ENCODE measurements around the gene FEV.

Gene FEV

GRCh38 chr2:218992703-218993344 is 7.8 kb upstream of the FEV start:
- Histone ChIP-seq H3K9me3 (ENCODE audit: control insufficient read depth, insufficient read depth, low read depth, low read length) (no peaks in the 10 kb centered on the region), H3K27ac (ENCODE audit: low read depth, low read length) (no peak overlapping the region), H3K4me1 (ENCODE audit: control insufficient read depth, insufficient read depth, low read length) (peaks cover 19% of the 10 kb centered on the region), H3K36me3 (ENCODE audit: control insufficient read depth, insufficient read depth, low read length) (no peaks in the 10 kb centered on the region), H3K4me3 (ENCODE audit: low read depth, low read length) (peak overlapping the region; percentile 53), H3K9ac (ENCODE audit: low read length) (no peak overlapping the region), H3K27me3 (ENCODE audit: control insufficient read depth, insufficient read depth, low read length) (peaks cover 100% of the 10 kb centered on the region)

- H3K4me1 ChIP-seq (ENCODE audit: control insufficient read depth, insufficient read depth, low read length): peaks cover 19% of the 10 kb centered on the region
- peaks cover 100% of the 10 kb centered on the region for H3K27me3 ChIP-seq (ENCODE audit: control insufficient read depth, insufficient read depth, low read length)
- no peaks in the 10 kb centered on the region for H3K9me3 ChIP-seq (ENCODE audit: control insufficient read depth, insufficient read depth, low read depth, low read length)
- no peak overlapping the region for H3K27ac ChIP-seq (ENCODE audit: low read depth, low read length)
- H3K36me3 ChIP-seq (ENCODE audit: control insufficient read depth, insufficient read depth, low read length): no peaks in the 10 kb centered on the region
- no peak overlapping the region for H3K4me3 ChIP-seq (ENCODE audit: low read depth, low read length)
- no peak overlapping the region for H3K9ac ChIP-seq (ENCODE audit: low read length)
Measured at GRCh38 chr2:218992196-218992595, 7.2 kb upstream of the FEV start.

GRCh38 chr2:218991674-218992168 is 6.7 kb upstream of the FEV start:
- Histone ChIP-seq H3K4me3 (ENCODE audit: low read depth, low read length) (no peak overlapping the region), H3K9me3 (ENCODE audit: control insufficient read depth, insufficient read depth, low read depth, low read length) (no peaks in the 10 kb centered on the region), H3K27me3 (ENCODE audit: control insufficient read depth, insufficient read depth, low read length) (peaks cover 100% of the 10 kb centered on the region), H3K4me1 (ENCODE audit: control insufficient read depth, insufficient read depth, low read length) (peaks cover 19% of the 10 kb centered on the region), H3K9ac (ENCODE audit: low read length) (no peak overlapping the region), H3K27ac (ENCODE audit: low read depth, low read length) (no peak overlapping the region), H3K36me3 (ENCODE audit: control insufficient read depth, insufficient read depth, low read length) (no peaks in the 10 kb centered on the region)

- Histone ChIP-seq H3K4me1 (ENCODE audit: control insufficient read depth, insufficient read depth, low read length) (peaks cover 14% of the 10 kb centered on the region), H3K27me3 (ENCODE audit: control insufficient read depth, insufficient read depth, low read length) (peaks cover 100% of the 10 kb centered on the region), H3K9me3 (ENCODE audit: control insufficient read depth, insufficient read depth, low read depth, low read length) (no peaks in the 10 kb centered on the region), H3K27ac (ENCODE audit: low read depth, low read length) (no peak overlapping the region), H3K4me3 (ENCODE audit: low read depth, low read length) (no peak overlapping the region), H3K9ac (ENCODE audit: low read length) (no peak overlapping the region), H3K36me3 (ENCODE audit: control insufficient read depth, insufficient read depth, low read length) (no peaks in the 10 kb centered on the region)
Measured at GRCh38 chr2:218990612-218991011, 5.6 kb upstream of the FEV start.

GRCh38 chr2:218990052-218990451 is 5.1 kb upstream of the FEV start:
- Histone ChIP-seq H3K4me1 (ENCODE audit: control insufficient read depth, insufficient read depth, low read length) (peaks cover 14% of the 10 kb centered on the region), H3K27ac (ENCODE audit: low read depth, low read length) (no peak overlapping the region), H3K9ac (ENCODE audit: low read length) (no peak overlapping the region), H3K4me3 (ENCODE audit: low read depth, low read length) (no peak overlapping the region), H3K36me3 (ENCODE audit: control insufficient read depth, insufficient read depth, low read length) (no peaks in the 10 kb centered on the region), H3K27me3 (ENCODE audit: control insufficient read depth, insufficient read depth, low read length) (peaks cover 99% of the 10 kb centered on the region), H3K9me3 (ENCODE audit: control insufficient read depth, insufficient read depth, low read depth, low read length) (no peaks in the 10 kb centered on the region)

- no peaks in the 10 kb centered on the region for H3K9me3 ChIP-seq (ENCODE audit: control insufficient read depth, insufficient read depth, low read depth, low read length)
- no peaks in the 10 kb centered on the region for H3K36me3 ChIP-seq (ENCODE audit: control insufficient read depth, insufficient read depth, low read length)
- H3K4me3 ChIP-seq (ENCODE audit: low read depth, low read length): no peak overlapping the region
- no peak overlapping the region for H3K9ac ChIP-seq (ENCODE audit: low read length)
- peaks cover 16% of the 10 kb centered on the region for H3K4me1 ChIP-seq (ENCODE audit: control insufficient read depth, insufficient read depth, low read length)
- no peak overlapping the region for H3K27ac ChIP-seq (ENCODE audit: low read depth, low read length)
- H3K27me3 ChIP-seq (ENCODE audit: control insufficient read depth, insufficient read depth, low read length): peaks cover 98% of the 10 kb centered on the region
Measured at GRCh38 chr2:218988650-218989049, 3.7 kb upstream of the FEV start.

GRCh38 chr2:218988164-218988563 is 3.2 kb upstream of the FEV start:
- Histone ChIP-seq H3K4me1 (ENCODE audit: control insufficient read depth, insufficient read depth, low read length) (peaks cover 14% of the 10 kb centered on the region), H3K36me3 (ENCODE audit: control insufficient read depth, insufficient read depth, low read length) (no peaks in the 10 kb centered on the region), H3K9me3 (ENCODE audit: control insufficient read depth, insufficient read depth, low read depth, low read length) (no peaks in the 10 kb centered on the region), H3K9ac (ENCODE audit: low read length) (no peak overlapping the region), H3K4me3 (ENCODE audit: low read depth, low read length) (no peak overlapping the region), H3K27ac (ENCODE audit: low read depth, low read length) (no peak overlapping the region), H3K27me3 (ENCODE audit: control insufficient read depth, insufficient read depth, low read length) (peaks cover 98% of the 10 kb centered on the region)

GRCh38 chr2:218986148-218986761 is 1.3 kb upstream of the FEV start:
- Histone ChIP-seq H3K36me3 (ENCODE audit: control insufficient read depth, insufficient read depth, low read length) (no peaks in the 10 kb centered on the region), H3K9me3 (ENCODE audit: control insufficient read depth, insufficient read depth, low read depth, low read length) (no peaks in the 10 kb centered on the region), H3K27me3 (ENCODE audit: control insufficient read depth, insufficient read depth, low read length) (peaks cover 98% of the 10 kb centered on the region), H3K4me1 (ENCODE audit: control insufficient read depth, insufficient read depth, low read length) (peaks cover 22% of the 10 kb centered on the region), H3K9ac (ENCODE audit: low read length) (no peak overlapping the region), H3K4me3 (ENCODE audit: low read depth, low read length) (no peak overlapping the region), H3K27ac (ENCODE audit: low read depth, low read length) (no peak overlapping the region)

- Histone ChIP-seq H3K9ac (ENCODE audit: low read length) (no peak overlapping the region), H3K36me3 (ENCODE audit: control insufficient read depth, insufficient read depth, low read length) (no peaks in the 10 kb centered on the region), H3K4me1 (ENCODE audit: control insufficient read depth, insufficient read depth, low read length) (peaks cover 26% of the 10 kb centered on the region), H3K9me3 (ENCODE audit: control insufficient read depth, insufficient read depth, low read depth, low read length) (no peaks in the 10 kb centered on the region), H3K27me3 (ENCODE audit: control insufficient read depth, insufficient read depth, low read length) (peaks cover 98% of the 10 kb centered on the region), H3K27ac (ENCODE audit: low read depth, low read length) (no peak overlapping the region), H3K4me3 (ENCODE audit: low read depth, low read length) (peak overlapping the region; percentile 49)
Measured at GRCh38 chr2:218985325-218986091, 524 bp upstream of the FEV start.

- Histone ChIP-seq H3K27ac (ENCODE audit: low read depth, low read length) (no peak overlapping the region), H3K9ac (ENCODE audit: low read length) (no peak overlapping the region)
Measured at GRCh38 chr2:218984239-218985020, 554 bp downstream of the FEV start.

More at GRCh38 chr2:218984239-218985020, 554 bp downstream of the FEV start:
- Histone ChIP-seq H3K4me1 (ENCODE audit: control insufficient read depth, insufficient read depth, low read length) (peaks cover 29% of the 10 kb centered on the region), H3K36me3 (ENCODE audit: control insufficient read depth, insufficient read depth, low read length) (no peaks in the 10 kb centered on the region), H3K9me3 (ENCODE audit: control insufficient read depth, insufficient read depth, low read depth, low read length) (no peaks in the 10 kb centered on the region), H3K27me3 (ENCODE audit: control insufficient read depth, insufficient read depth, low read length) (peaks cover 98% of the 10 kb centered on the region), H3K4me3 (ENCODE audit: low read depth, low read length) (peak overlapping the region; percentile 50)
